ENCODE results near the gene OPA3. TPM values are rescaled to one million over a fixed set of nuclear protein-coding genes. Genes with fewer than 3 reads are reported as not detected.

The OPA3 gene
- polyA plus RNA-seq, 3 donors = 4.4 to 6.9 (median 5.6) TPM

DNA sequence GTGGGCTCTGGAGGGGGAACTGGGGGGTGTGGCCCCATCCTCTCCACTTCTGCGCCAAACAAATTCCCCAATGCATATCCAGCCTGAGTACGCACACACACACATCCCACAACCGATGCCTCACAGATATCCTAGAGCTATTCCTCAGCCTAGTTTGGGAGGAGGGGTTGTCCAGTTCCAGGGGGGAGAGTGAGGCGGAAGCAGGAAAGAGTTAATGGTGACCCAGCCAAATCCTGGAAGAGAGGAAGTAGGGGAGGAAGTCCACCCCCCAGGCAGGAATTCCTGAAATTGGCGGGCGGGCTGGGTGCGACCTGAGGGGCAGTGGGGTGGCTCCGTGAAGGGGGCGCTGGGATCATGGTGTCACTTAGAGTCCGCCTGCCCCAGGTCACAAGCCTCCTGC, 16.5 kb upstream of the OPA3 start:
- H3K27me3 ChIP-seq (ENCODE audit: control insufficient read depth in 2 of 2, insufficient read depth in 2 of 2, low read length in 2 of 2) = peaks cover 38 to 76% of the 10 kb centered on the region in 2 donors
- intact Hi-C loops (cut with micrococcal nuclease) = no loop called here

DNA sequence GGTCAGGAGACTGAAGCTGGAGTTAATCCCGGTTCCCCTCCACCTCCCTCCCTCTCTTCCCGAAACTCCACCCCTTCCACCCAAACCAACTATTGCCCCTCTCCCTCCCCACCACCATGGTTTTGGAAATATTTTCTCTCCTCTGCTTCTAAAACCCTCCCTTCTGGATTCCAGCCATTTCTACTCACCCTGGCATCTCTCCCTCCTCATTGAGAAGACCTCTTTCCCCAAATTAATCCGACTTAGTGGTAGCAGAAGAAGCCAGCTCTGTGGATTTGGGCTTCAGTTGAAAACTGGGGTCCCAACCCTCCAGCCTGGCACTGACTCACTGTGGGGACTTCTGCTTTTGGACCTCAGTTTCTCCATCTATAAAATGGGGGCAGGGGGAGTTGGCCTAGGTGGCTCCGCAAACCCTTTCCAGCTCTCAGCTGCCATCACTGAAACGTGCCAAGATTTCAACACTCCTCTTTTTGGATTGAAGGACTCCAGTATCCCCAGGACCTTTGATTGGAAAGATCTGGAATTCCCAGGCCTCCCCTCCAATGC, 15.8 kb upstream of the OPA3 start:
- Histone ChIP-seq H3K27me3 (ENCODE audit: control insufficient read depth in 2 of 2, insufficient read depth in 2 of 2, low read length in 2 of 2) (peaks cover 38 to 78% of the 10 kb centered on the region in 2 donors), H3K9me3 (replicated peaks in 1 of 2; ENCODE audit: control insufficient read depth in 1 of 2, insufficient read depth in 1 of 2, low read length in 2 of 2) (peaks cover 0 to 8% of the 10 kb centered on the region in 2 donors), H3K4me3 (replicated peaks in 1 of 3; ENCODE audit: low read depth in 2 of 3, low read length in 3 of 3) (peak overlapping the region in 1 of 3 experiments; percentile 43), H4K20me1 (ENCODE audit: insufficient read depth, low read length) (no peaks in the 10 kb centered on the region), H3K27ac (ENCODE audit: low read depth in 1 of 2, low read length in 2 of 2) (no peak overlapping the region), H3K9ac (ENCODE audit: insufficient read depth, low read length, poor library complexity, severe bottlenecking) (no peak overlapping the region), H3K4me1 (ENCODE audit: control insufficient read depth in 1 of 2, insufficient read depth in 2 of 2, low read length in 2 of 2) (peaks cover 29 to 43% of the 10 kb centered on the region in 2 donors), H2AFZ (ENCODE audit: insufficient read depth, low read depth, low read length, poor library complexity, severe bottlenecking) (no peak overlapping the region), H3K79me2 (ENCODE audit: insufficient read depth, low read length) (no peaks in the 10 kb centered on the region), H3K4me2 (replicated peaks; ENCODE audit: extremely low read depth, low read length, poor library complexity, severe bottlenecking) (peak overlapping the region; percentile 50), H3K36me3 (replicated peaks in 1 of 2; ENCODE audit: control insufficient read depth in 1 of 2, insufficient read depth in 2 of 2, low read length in 2 of 2) (no peaks in the 10 kb centered on the region)
- peaks cover 0 to 26% (median 9%) of the 10 kb centered on the region in 7 donors for H3K9me3 Mint-ChIP-seq
- intact Hi-C loops (cut with micrococcal nuclease) = no loop called here
- peaks cover 42% of the 10 kb centered on the region for H3K4me1 Mint-ChIP-seq
- H3K27me3 Mint-ChIP-seq (ENCODE audit: low read depth in 3 of 3) = peaks cover 82 to 90% (median 86%) of the 10 kb centered on the region in 3 donors
- H3K27ac Mint-ChIP-seq = no peak overlapping the region
- TF ChIP-seq, protein P1, sequence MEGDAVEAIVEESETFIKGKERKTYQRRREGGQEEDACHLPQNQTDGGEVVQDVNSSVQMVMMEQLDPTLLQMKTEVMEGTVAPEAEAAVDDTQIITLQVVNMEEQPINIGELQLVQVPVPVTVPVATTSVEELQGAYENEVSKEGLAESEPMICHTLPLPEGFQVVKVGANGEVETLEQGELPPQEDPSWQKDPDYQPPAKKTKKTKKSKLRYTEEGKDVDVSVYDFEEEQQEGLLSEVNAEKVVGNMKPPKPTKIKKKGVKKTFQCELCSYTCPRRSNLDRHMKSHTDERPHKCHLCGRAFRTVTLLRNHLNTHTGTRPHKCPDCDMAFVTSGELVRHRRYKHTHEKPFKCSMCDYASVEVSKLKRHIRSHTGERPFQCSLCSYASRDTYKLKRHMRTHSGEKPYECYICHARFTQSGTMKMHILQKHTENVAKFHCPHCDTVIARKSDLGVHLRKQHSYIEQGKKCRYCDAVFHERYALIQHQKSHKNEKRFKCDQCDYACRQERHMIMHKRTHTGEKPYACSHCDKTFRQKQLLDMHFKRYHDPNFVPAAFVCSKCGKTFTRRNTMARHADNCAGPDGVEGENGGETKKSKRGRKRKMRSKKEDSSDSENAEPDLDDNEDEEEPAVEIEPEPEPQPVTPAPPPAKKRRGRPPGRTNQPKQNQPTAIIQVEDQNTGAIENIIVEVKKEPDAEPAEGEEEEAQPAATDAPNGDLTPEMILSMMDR (IDR thresholded peaks at IDR 0.05) = no peak
- WGBS (ENCODE audit: insufficient coverage) = 39% methylated on average over 4 of the region's 5 CpGs
- DNase-seq = no peak
- H3K36me3 Mint-ChIP-seq = peaks cover 0 to 16% of the 10 kb centered on the region in 2 donors
- H3K4me3 Mint-ChIP-seq = peak overlapping the region in 1 of 2 donors; percentile 86

More for the DNA sequence above, 16.5 kb upstream of the OPA3 start:
- DNase-seq = no peak
- Mint-ChIP-seq H3K4me1 (peaks cover 42% of the 10 kb centered on the region), H3K27ac (no peak overlapping the region), H3K27me3 (ENCODE audit: low read depth in 3 of 3) (peaks cover 76 to 85% (median 81%) of the 10 kb centered on the region in 3 donors), H3K4me3 (peak overlapping the region; percentile 21 to 86), H3K9me3 (peaks cover 0 to 26% (median 9%) of the 10 kb centered on the region in 7 donors), H3K36me3 (peaks cover 0 to 16% of the 10 kb centered on the region in 2 donors)
- TF ChIP-seq, protein P1 (IDR thresholded peaks at IDR 0.05) = no peak
- Histone ChIP-seq H3K79me2 (ENCODE audit: insufficient read depth, low read length) (no peaks in the 10 kb centered on the region), H3K27ac (ENCODE audit: low read depth in 1 of 2, low read length in 2 of 2) (no peak overlapping the region), H4K20me1 (ENCODE audit: insufficient read depth, low read length) (no peaks in the 10 kb centered on the region), H3K9ac (ENCODE audit: insufficient read depth, low read length, poor library complexity, severe bottlenecking) (no peak overlapping the region), H2AFZ (ENCODE audit: insufficient read depth, low read depth, low read length, poor library complexity, severe bottlenecking) (no peak overlapping the region), H3K36me3 (replicated peaks in 1 of 2; ENCODE audit: control insufficient read depth in 1 of 2, insufficient read depth in 2 of 2, low read length in 2 of 2) (no peaks in the 10 kb centered on the region), H3K4me3 (replicated peaks in 1 of 3; ENCODE audit: low read depth in 2 of 3, low read length in 3 of 3) (no peak overlapping the region), H3K4me2 (replicated peaks; ENCODE audit: extremely low read depth, low read length, poor library complexity, severe bottlenecking) (no peak overlapping the region), H3K4me1 (ENCODE audit: control insufficient read depth in 1 of 2, insufficient read depth in 2 of 2, low read length in 2 of 2) (peaks cover 29 to 43% of the 10 kb centered on the region in 2 donors), H3K9me3 (replicated peaks in 1 of 2; ENCODE audit: control insufficient read depth in 1 of 2, insufficient read depth in 1 of 2, low read length in 2 of 2) (peaks cover 0 to 8% of the 10 kb centered on the region in 2 donors)
- 75% methylated on average over 1 of the region's 10 CpGs for WGBS (ENCODE audit: insufficient coverage)

Data from CD14-positive monocyte (primary cell).